22Rv1 (cell line): Measurements from ENCODE around the gene DNAL4.

Experiments
- H3K27ac ChIP-seq: fragments of 450-650 bp; 2 replicates; pipeline ENCODE4 v1.5.1; 2017
- CTCF ChIP-seq: fragments of 450-650 bp; IDR thresholded peaks from 2 replicates; pipeline ENCODE4 v1.5.1; 2017; ENCODE audit warnings: mild to moderate bottlenecking
- ZFX ChIP-seq: fragments of 450-650 bp; IDR thresholded peaks from 2 replicates; pipeline ENCODE4 v1.6.1; 2017; ENCODE audit warnings: antibody characterized with exemption, borderline replicate concordance

Gene DNAL4

GRCh38 chr22:38831166-38831945, 37.4 kb upstream of the DNAL4 start:
- no peak overlapping the region for H3K27ac ChIP-seq

DNA sequence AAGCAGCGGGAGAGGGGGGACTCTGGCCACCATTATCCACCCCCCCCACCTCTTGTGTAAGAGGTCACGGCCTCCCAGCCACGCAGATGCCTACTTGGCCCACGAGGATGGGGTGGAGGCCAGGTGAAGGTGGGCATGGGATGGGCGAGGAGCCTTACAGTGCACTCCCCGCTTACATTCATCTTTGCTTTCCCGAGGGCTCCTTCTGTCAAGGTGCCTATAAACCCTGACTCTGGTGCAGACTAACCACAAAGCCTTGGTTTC, 36.8 kb upstream of the DNAL4 start:
- TF ChIP-seq CTCF (no peak), ZFX (no peak)
- no peak overlapping the region for H3K27ac ChIP-seq

More at GRCh38 chr22:38831166-38831945, 37.4 kb upstream of the DNAL4 start:
- no peak for TF ChIP-seq CTCF
- TF ChIP-seq ZFX: no peak

DNA sequence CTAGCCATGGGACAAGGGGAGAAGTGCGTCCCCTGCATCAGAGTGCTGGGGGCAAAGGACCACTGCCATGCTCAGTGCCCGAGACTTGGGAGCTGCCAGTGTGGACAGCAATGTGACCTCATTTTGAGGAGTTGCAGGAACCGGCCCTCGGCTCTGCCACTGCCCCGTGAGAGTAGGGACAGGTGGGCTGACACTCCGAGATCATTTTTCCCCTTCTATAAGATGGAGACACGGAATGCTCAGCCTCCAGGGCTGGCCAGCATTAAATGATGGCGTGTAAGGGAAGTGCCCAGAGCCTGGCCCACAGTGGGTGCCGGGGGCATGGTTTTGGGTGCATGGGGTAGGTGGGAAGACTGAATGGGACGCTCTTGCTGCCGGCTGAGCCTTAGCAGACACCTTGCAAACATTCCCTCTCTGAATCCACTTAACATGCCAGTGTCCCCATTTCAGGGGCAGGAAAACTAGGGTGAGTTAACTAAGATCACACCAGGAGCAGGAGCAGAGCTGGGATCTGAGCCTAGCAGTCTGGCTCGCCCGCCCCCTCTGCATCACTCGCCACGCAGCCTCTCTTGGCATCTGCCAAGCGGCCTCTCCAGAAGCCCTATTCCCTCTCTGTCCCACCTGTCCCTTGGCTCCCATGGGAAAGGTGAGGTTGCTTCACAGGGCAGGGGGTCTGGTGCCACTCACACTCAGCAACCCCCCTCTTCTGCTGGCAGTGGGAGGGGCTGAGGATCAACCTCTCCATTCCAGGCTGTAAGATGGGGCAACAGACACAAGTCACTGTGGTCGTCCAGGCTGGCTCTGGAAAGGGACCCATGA, 36.3 kb upstream of the DNAL4 start:
- no peak for TF ChIP-seq CTCF
- no peak for TF ChIP-seq ZFX
- H3K27ac ChIP-seq: no peak overlapping the region

GRCh38 chr22:38829485-38829884, 35.5 kb upstream of the DNAL4 start:
- no peak overlapping the region for H3K27ac ChIP-seq
- no peak for TF ChIP-seq ZFX
- TF ChIP-seq CTCF: no peak

DNA sequence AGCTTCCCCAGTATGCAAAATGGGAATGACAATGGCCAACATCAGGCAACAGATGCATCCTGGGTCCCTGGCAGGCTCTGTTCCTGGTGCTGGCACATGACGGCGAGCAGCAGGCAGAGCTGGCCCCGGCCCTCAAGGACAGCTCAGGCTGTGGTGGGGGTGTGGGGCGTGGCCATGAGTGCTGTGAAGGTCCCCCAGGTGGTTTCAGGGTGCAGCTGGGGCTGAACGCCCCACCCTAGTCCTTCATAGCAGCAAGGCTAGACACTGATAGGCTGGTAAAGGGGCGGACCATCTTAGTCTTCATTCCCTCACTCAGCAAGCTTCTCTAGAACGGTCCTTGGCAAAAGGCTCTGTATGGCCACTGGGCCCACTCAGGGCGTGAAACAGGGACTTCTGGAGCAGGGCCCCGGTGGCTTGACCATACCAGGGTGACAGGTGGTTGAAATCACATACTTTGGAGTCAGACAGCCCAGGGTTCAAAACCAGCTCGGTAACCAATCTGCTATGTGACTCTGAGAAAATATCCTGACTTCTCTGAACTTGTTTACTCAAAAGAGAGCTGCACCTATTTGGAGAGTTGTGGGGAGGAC, 34.8 kb upstream of the DNAL4 start:
- no peak overlapping the region for H3K27ac ChIP-seq
- no peak for TF ChIP-seq CTCF
- no peak for TF ChIP-seq ZFX

DNA sequence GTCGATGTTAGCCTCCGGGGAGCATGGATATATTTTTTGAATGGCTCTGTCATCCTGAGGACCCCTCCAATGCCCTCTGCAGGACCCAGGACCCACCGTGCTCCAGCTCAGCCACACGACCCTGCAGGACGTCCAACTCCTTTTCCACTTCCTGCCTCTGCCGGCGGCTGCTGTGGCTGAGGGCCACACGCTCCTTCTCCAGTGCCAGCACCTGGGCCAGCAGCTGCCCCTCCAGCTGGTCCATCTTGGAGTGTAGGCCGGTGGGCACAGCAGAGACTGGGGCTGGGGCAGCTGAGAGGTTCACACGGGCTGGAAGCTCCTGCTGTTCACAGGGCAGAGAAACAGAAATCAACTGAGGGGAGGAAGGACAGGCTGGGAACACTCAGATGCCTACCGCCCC, 34.2 kb upstream of the DNAL4 start:
- TF ChIP-seq ZFX (no peak), CTCF (no peak)
- H3K27ac ChIP-seq: no peak overlapping the region

- no peak for TF ChIP-seq CTCF
- no peak for TF ChIP-seq ZFX
- no peak overlapping the region for H3K27ac ChIP-seq
Measured at GRCh38 chr22:38827510-38827909, 33.6 kb upstream of the DNAL4 start.
